Neuronal stem cell (in vitro differentiated cells): ENCODE results near the gene VPS8.

Experiments
- DNase-seq: peaks from one replicate; pipeline ENCODE4 v3.0.0-alpha.2; 2013; ENCODE audit warnings: low spot score
- H2AFZ ChIP-seq: one replicate; pipeline ENCODE4 v1.6.1; 2013; ENCODE audit warnings: mild to moderate bottlenecking, low read length, inconsistent platforms
- H2AK5ac ChIP-seq: 2 replicates; pipeline ENCODE4 v1.6.1; 2013; ENCODE audit warnings: low read depth, mild to moderate bottlenecking, inconsistent platforms, low read length, moderate library complexity, mixed read lengths
- H2BK120ac ChIP-seq: 2 replicates; pipeline ENCODE4 v1.6.1; 2013; ENCODE audit warnings: low read depth, mild to moderate bottlenecking, inconsistent platforms, low read length, moderate library complexity, mixed read lengths
- H2BK12ac ChIP-seq: one replicate; pipeline ENCODE4 v1.6.1; 2013; ENCODE audit warnings: low read length, inconsistent platforms
- H2BK15ac ChIP-seq: 2 replicates; pipeline ENCODE4 v1.6.1; 2013; ENCODE audit warnings: mild to moderate bottlenecking, low read length, inconsistent platforms, mixed read lengths
- H2BK5ac ChIP-seq: one replicate; pipeline ENCODE4 v1.6.1; 2013; ENCODE audit warnings: inconsistent platforms, mild to moderate bottlenecking, low read length, moderate library complexity
- H3K14ac ChIP-seq: one replicate; pipeline ENCODE4 v1.6.1; 2013; ENCODE audit warnings: low read length, inconsistent platforms
- H3K18ac ChIP-seq: 2 replicates; pipeline ENCODE4 v1.6.1; 2013; ENCODE audit warnings: low read length, inconsistent platforms
- H3K23ac ChIP-seq: 2 replicates; pipeline ENCODE4 v1.6.1; 2013; ENCODE audit warnings: low read depth, mild to moderate bottlenecking, mixed read lengths, low read length, inconsistent platforms; ENCODE audit not compliant: poor library complexity
- H3K27ac ChIP-seq: replicated peaks from 3 replicates; pipeline ENCODE4 v1.5.1; 2013; ENCODE audit warnings: low read length, inconsistent platforms
- H3K27me3 ChIP-seq, 3 experiments: 2 replicates each; pipeline ENCODE4 v1.6.1; 2013; ENCODE audit warnings: low read length in 3 of 3, mild to moderate bottlenecking in 2 of 3, inconsistent platforms in 1 of 3, low read depth in 1 of 3, mixed read lengths in 1 of 3, moderate library complexity in 1 of 3; ENCODE audit not compliant: control insufficient read depth in 3 of 3, insufficient read depth in 3 of 3
- H3K36me3 ChIP-seq, 2 donors: replicated peaks in 1 of 2; 2 replicates each; pipeline ENCODE4 v1.6.1; 2013; ENCODE audit warnings: low read length in 2 of 2; ENCODE audit not compliant: control insufficient read depth in 2 of 2, insufficient read depth in 2 of 2
- H3K4ac ChIP-seq: 2 replicates; pipeline ENCODE4 v1.6.1; 2013; ENCODE audit warnings: inconsistent platforms, mild to moderate bottlenecking, low read length, moderate library complexity
- H3K4me1 ChIP-seq, 2 donors: 1 replicate in 1 of 2; 2 replicates in 1 of 2; pipeline ENCODE4 v1.6.1; 2013; ENCODE audit warnings: low read length in 2 of 2, low read depth in 1 of 2; ENCODE audit not compliant: control insufficient read depth in 2 of 2, insufficient read depth in 1 of 2
- H3K4me2 ChIP-seq: one replicate; pipeline ENCODE4 v1.6.1; 2013; ENCODE audit warnings: mild to moderate bottlenecking, low read length, inconsistent platforms; ENCODE audit not compliant: insufficient read depth, poor library complexity, severe bottlenecking
- H3K4me3 ChIP-seq, 2 donors: 2 replicates each; pipeline ENCODE4 v1.5.1; 2013; ENCODE audit warnings: low read length in 2 of 2, mild to moderate bottlenecking in 2 of 2, inconsistent platforms in 1 of 2, moderate library complexity in 1 of 2
- H3K79me1 ChIP-seq: one replicate; pipeline ENCODE4 v1.6.1; 2013; ENCODE audit warnings: low read depth, mild to moderate bottlenecking, inconsistent platforms, low read length, moderate library complexity
- H3K9ac ChIP-seq: one replicate; pipeline ENCODE4 v1.6.1; 2013; ENCODE audit warnings: mild to moderate bottlenecking, low read depth, low read length, inconsistent platforms; ENCODE audit not compliant: poor library complexity
- H3K9me3 ChIP-seq, 2 donors: replicated peaks in 1 of 2; 2 replicates each; pipeline versions ENCODE3 to v1.6.1; 2013; ENCODE audit warnings: low read length in 2 of 2, mild to moderate bottlenecking in 2 of 2, inconsistent platforms in 1 of 2, low read depth in 1 of 2, mixed read lengths in 1 of 2, moderate library complexity in 1 of 2; ENCODE audit not compliant: control insufficient read depth in 2 of 2, insufficient read depth in 1 of 2
- H4K8ac ChIP-seq: one replicate; pipeline ENCODE4 v1.6.1; 2013; ENCODE audit warnings: low read depth, mild to moderate bottlenecking, inconsistent platforms, low read length, moderate library complexity
- H4K91ac ChIP-seq: one replicate; pipeline ENCODE4 v1.6.1; 2013; ENCODE audit warnings: low read length, low read depth, mild to moderate bottlenecking, inconsistent platforms; ENCODE audit not compliant: poor library complexity
- WGBS, 2 donors: extraction: QIAGEN DNeasy Blood & Tissue Kit; methylation state at CpG; one replicate each; pipeline ENCODE4 v1.1.7; 2013; ENCODE audit warnings: missing lambda C conversion rate in 2 of 2, mixed read lengths in 1 of 2; ENCODE audit not compliant: insufficient read length in 2 of 2, insufficient replicate concordance in 1 of 2; ENCODE audit errors: extremely low coverage in 2 of 2; 5-methylcytosine and 5-hydroxymethylcytosine counted together

VPS8 gene

DNA sequence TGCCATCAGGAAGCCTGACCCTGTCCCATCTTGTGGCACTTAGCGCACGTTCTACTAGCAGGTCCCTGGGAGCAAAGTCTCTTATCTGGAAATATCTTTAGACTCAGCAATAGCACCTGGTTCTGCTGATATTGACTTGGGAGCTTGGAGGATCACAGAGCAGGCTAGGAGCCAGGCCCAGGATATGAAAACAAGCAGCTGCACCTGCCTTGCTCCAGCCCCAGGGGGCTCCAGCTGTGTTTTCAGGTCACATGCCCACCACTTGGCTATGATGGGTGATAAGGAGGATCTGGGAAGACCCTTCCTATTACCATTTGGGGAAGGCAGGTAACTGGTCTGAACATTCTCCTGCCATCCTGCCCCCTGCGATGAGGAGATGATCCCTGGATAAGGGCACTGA is 253.1 kb downstream of the VPS8 start:
- WGBS, 2 donors: no CpG with 5 or more reads among the region's 3 CpGs
- DNase-seq: no peak

DNA sequence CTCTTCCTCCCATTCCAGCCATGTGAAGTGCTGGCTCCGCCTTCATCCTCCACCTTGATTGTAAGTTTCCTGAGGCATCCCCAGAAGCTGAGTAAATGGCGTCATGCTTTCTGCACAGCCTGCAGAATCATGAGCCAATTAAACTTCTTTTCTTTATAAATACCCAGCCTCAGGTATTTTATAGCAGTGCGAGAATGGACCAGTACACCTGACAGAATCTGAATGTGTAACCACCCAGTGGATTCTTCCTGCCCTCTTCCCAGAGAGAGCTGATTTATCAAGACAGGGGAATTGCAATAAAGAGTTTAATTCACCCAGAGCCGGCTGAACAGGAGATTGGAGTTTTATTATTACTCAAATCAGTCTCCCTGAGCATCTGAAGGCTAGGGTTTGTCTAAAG is 254.3 kb downstream of the VPS8 start:
- no peak overlapping the region for H2BK5ac ChIP-seq
- H3K9ac ChIP-seq: no peak overlapping the region
- H2BK12ac ChIP-seq: no peak overlapping the region
- no peak overlapping the region for H3K23ac ChIP-seq
- H2AFZ ChIP-seq: no peak overlapping the region
- H3K79me1 ChIP-seq: no peaks in the 10 kb centered on the region
- WGBS, 2 donors: no CpG with 5 or more reads among the region's 4 CpGs
- H3K4ac ChIP-seq: no peak overlapping the region
- H2BK15ac ChIP-seq: no peak overlapping the region
- peaks cover 0 to 14% of the 10 kb centered on the region in 2 donors for H3K4me1 ChIP-seq
- H3K27me3 ChIP-seq: no peaks in the 10 kb centered on the region
- no peak overlapping the region for H4K8ac ChIP-seq
- H3K4me2 ChIP-seq: no peak overlapping the region
- no peak overlapping the region for H2AK5ac ChIP-seq
- no peak overlapping the region for H3K14ac ChIP-seq
- H3K36me3 ChIP-seq: no peaks in the 10 kb centered on the region
- H3K4me3 ChIP-seq: no peak overlapping the region
- no peak for DNase-seq
- H3K9me3 ChIP-seq: no peaks in the 10 kb centered on the region
- no peak overlapping the region for H3K18ac ChIP-seq
- H2BK120ac ChIP-seq: no peak overlapping the region
- no peak overlapping the region for H4K91ac ChIP-seq
- H3K27ac ChIP-seq: no peak overlapping the region

More for the DNA sequence above, 253.1 kb downstream of the VPS8 start:
- H3K4me1 ChIP-seq: peaks cover 0 to 10% of the 10 kb centered on the region in 2 donors
- H3K14ac ChIP-seq: no peak overlapping the region
- no peak overlapping the region for H2AK5ac ChIP-seq
- H3K27ac ChIP-seq: no peak overlapping the region
- H4K8ac ChIP-seq: no peak overlapping the region
- no peak overlapping the region for H3K4me2 ChIP-seq
- H3K27me3 ChIP-seq: no peaks in the 10 kb centered on the region
- H2BK5ac ChIP-seq: no peak overlapping the region
- no peak overlapping the region for H3K23ac ChIP-seq
- no peak overlapping the region for H2BK15ac ChIP-seq
- no peaks in the 10 kb centered on the region for H3K79me1 ChIP-seq
- no peak overlapping the region for H2BK120ac ChIP-seq
- peak overlapping the region; percentile 16 for H2AFZ ChIP-seq
- H3K4me3 ChIP-seq: no peak overlapping the region
- no peak overlapping the region for H3K4ac ChIP-seq
- H3K9me3 ChIP-seq: no peaks in the 10 kb centered on the region
- no peak overlapping the region for H3K18ac ChIP-seq
- no peak overlapping the region for H4K91ac ChIP-seq
- no peaks in the 10 kb centered on the region for H3K36me3 ChIP-seq
- H2BK12ac ChIP-seq: no peak overlapping the region
- H3K9ac ChIP-seq: no peak overlapping the region

DNA sequence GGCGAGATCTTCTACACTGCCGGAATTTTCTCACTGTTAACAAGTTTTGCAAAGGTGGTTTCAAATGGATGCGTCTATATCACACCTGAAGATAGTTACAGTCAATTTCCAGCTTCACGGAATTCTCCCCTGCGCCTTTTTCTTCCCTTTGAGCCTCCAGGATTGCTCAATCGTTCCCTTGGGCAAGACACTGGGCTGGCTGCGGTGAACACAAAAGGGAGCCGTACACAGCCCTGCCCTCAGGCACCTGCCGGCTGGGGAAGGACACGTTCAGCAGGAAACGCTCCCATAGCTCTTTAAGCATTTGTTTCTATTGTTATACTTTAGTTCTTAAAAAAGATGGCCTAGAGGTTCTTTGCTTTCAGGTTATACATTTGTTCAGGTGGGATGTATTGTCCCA is 255.2 kb downstream of the VPS8 start:
- H3K18ac ChIP-seq: no peak overlapping the region

DNA sequence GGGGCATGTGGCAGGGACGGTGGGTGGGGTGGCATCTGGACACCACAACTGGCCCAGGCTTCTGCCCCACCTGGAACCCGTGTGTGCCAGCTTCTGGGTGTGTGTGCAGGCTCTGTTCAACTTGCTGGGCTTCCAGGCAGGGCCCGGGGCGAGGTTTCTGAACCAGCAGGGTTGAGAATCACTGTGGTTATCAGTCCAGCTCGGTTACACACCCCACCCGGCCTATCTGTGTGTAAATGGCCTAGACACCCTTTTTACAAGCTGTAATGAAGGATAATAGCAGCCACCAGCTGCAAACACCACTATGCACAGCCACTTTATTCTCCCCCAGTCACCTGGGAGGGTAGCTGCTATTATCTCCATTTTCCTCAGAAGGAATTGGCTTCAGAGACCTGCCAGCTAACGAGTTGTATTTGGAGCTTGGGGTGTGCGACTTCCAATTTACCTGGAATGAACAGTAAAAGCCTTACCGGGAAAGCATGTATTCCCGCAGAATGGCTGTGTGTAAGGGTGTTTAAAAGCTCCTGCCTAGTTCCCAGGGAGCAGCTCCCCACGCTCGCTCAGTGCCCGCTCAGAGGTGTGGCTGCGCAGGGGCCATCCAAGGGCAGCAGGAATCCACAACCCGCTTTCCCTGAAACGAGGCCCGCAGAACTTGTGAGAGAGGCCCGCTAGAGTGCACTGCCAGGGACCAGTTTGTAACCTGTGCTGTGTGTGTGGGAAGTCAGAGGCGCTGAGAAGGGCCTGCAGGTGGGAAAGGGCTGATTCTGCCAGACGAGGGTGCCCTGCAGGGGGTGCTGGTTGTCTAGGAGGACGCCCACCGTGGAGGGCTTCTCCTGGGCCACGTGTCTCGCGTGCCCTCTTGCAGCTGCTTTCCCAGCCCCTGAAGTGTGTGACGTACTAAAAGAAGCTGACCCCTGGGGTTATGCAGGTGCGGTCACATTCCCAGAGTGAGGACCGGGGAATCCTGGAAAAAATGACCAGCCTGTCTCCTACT is 257.4 kb downstream of the VPS8 start:
- Histone ChIP-seq H3K9ac (no peak overlapping the region), H3K4ac (no peak overlapping the region), H3K23ac (peak overlapping the region; percentile 9), H2BK120ac (peak overlapping the region; percentile 77), H4K91ac (no peak overlapping the region), H3K79me1 (no peaks in the 10 kb centered on the region), H2BK12ac (no peak overlapping the region), H2BK15ac (peak overlapping the region; percentile 20), H4K8ac (no peak overlapping the region), H3K4me3 (no peak overlapping the region), H3K4me1 (peaks cover 0 to 14% of the 10 kb centered on the region in 2 donors), H2AFZ (peak overlapping the region; percentile 67), H3K14ac (no peak overlapping the region), H3K36me3 (no peaks in the 10 kb centered on the region), H2AK5ac (peak overlapping the region; percentile 23), H3K4me2 (no peak overlapping the region), H3K18ac (peak overlapping the region; percentile 68), H3K27ac (peak overlapping the region; percentile 30), H2BK5ac (peak overlapping the region; percentile 26), H3K27me3 (no peaks in the 10 kb centered on the region), H3K9me3 (no peaks in the 10 kb centered on the region)
- WGBS, 2 donors: no CpG with 5 or more reads among the region's 28 CpGs
- peak; percentile 32 for DNase-seq

More for the DNA sequence above, 255.2 kb downstream of the VPS8 start:
- H2AK5ac ChIP-seq: no peak overlapping the region
- no peak overlapping the region for H2BK120ac ChIP-seq
- H4K91ac ChIP-seq: no peak overlapping the region
- no CpG with 5 or more reads among the region's 11 CpGs for WGBS, 2 donors
- H3K79me1 ChIP-seq: no peaks in the 10 kb centered on the region
- H3K27me3 ChIP-seq: no peaks in the 10 kb centered on the region
- no peak overlapping the region for H3K27ac ChIP-seq
- no peak overlapping the region for H2AFZ ChIP-seq
- no peak overlapping the region for H3K9ac ChIP-seq
- H2BK15ac ChIP-seq: no peak overlapping the region
- H3K14ac ChIP-seq: no peak overlapping the region
- H3K4ac ChIP-seq: no peak overlapping the region
- no peaks in the 10 kb centered on the region for H3K9me3 ChIP-seq
- no peak overlapping the region for H3K4me2 ChIP-seq
- H3K4me1 ChIP-seq: peaks cover 0 to 14% of the 10 kb centered on the region in 2 donors
- no peak overlapping the region for H3K23ac ChIP-seq
- H3K36me3 ChIP-seq: no peaks in the 10 kb centered on the region
- H2BK12ac ChIP-seq: no peak overlapping the region
- no peak overlapping the region for H2BK5ac ChIP-seq
- no peak overlapping the region for H4K8ac ChIP-seq
- no peak for DNase-seq
- no peak overlapping the region for H3K4me3 ChIP-seq
